GM12878 (cell line): ENCODE results near the gene LEMD2. TPM values are rescaled to one million over a fixed set of nuclear protein-coding genes. Genes with fewer than 3 reads are reported as not detected.

Experiments used
- ATAC-seq: fragments of 200-7000 bp; cut with Tn5 transposase; 3 replicates; pipeline ENCODE4 v1.9.1; 2020; ENCODE audit warnings: mild to moderate bottlenecking, moderate library complexity
- BruUV-seq: library from RNA; stranded (reverse); fragments of 400-500 nt; replicated peaks from 2 replicates; lab custom pipeline; 2021; lab: Mats Ljungman, UMichigan
- CTCF ChIA-PET: fragments of 300-600 bp; sonication (Branson Sonifier 250); formaldehyde crosslinking; extraction: SDS; loops from one replicate; lab custom pipeline; 2021; ENCODE audit warnings: inconsistent platforms; lab: Yijun Ruan, JAX
- POLR2A ChIA-PET: fragments of 350-600 bp; formaldehyde crosslinking; extraction: SDS; loops from one replicate; lab custom pipeline; 2021; ENCODE audit warnings: inconsistent platforms; lab: Charles Lee
- RAD21 ChIA-PET: fragments of 300-600 bp; sonication (Branson Sonifier 250); formaldehyde crosslinking; loops from one replicate; lab custom pipeline; 2023; ENCODE audit warnings: antibody characterized with exemption; ENCODE audit not compliant: unreplicated experiment; lab: Charles Lee
- SMC1A ChIA-PET: fragments of 300-600 bp; sonication (Branson Sonifier 250); formaldehyde crosslinking; loops from one replicate; lab custom pipeline; 2023; ENCODE audit not compliant: unreplicated experiment, uncharacterized antibody; lab: Charles Lee
- DNase-seq: peaks from one replicate; pipeline ENCODE4 v3.0.0-alpha.2; 2011; ENCODE audit warnings: low read depth, low spot score
- FAIRE-seq: peaks from 3 replicates; lab custom pipeline; 2011; peaks lifted over from hg19 to GRCh38; lab: Jason Lieb, UNC
- H2AFZ ChIP-seq: 2 replicates; pipeline ENCODE4 v1.6.0; 2011; ENCODE audit warnings: low read depth, low read length, control low read depth; ENCODE audit not compliant: control insufficient read depth
- H3K27ac ChIP-seq: 2 replicates; pipeline ENCODE4 v1.5.1; 2011; ENCODE audit warnings: control low read depth; ENCODE audit not compliant: control insufficient read depth, insufficient read depth
- H3K27me3 ChIP-seq, 2 experiments: replicated peaks in 1 of 2; 2 replicates each; pipeline versions ENCODE4 v1.6.0 to v1.6.1; 2011; ENCODE audit warnings: low read length in 1 of 2; ENCODE audit not compliant: control insufficient read depth in 2 of 2, insufficient read depth in 2 of 2
- H3K36me3 ChIP-seq, 2 experiments: 2 replicates each; pipeline ENCODE4 v1.5.1; 2011; ENCODE audit warnings: low read length in 1 of 2; ENCODE audit not compliant: control insufficient read depth in 2 of 2, insufficient read depth in 2 of 2
- H3K4me1 ChIP-seq: 2 replicates; pipeline ENCODE4 v1.6.1; 2011; ENCODE audit warnings: mild to moderate bottlenecking, low read length, moderate library complexity, mixed read lengths; ENCODE audit not compliant: control insufficient read depth, insufficient read depth
- H3K4me2 ChIP-seq: 2 replicates; pipeline ENCODE4 v1.6.0; 2011; ENCODE audit warnings: control low read depth; ENCODE audit not compliant: control insufficient read depth, insufficient read depth
- H3K4me3 ChIP-seq: fragments of 200-600 bp; sonication (generic); 2 replicates; pipeline ENCODE4 v1.5.1; 2016
- H3K79me2 ChIP-seq: 2 replicates; pipeline ENCODE4 v1.6.0; 2011; ENCODE audit warnings: low read length; ENCODE audit not compliant: control insufficient read depth, insufficient read depth
- H3K9ac ChIP-seq: 2 replicates; pipeline ENCODE4 v1.8.0; 2011; ENCODE audit warnings: low read length, control low read depth, mixed read lengths; ENCODE audit not compliant: control insufficient read depth, insufficient read depth
- H3K9me3 ChIP-seq: replicated peaks from 3 replicates; pipeline ENCODE4 v1.5.1; 2011; ENCODE audit warnings: mild to moderate bottlenecking, low read length; ENCODE audit not compliant: control insufficient read depth, insufficient read depth
- H4K20me1 ChIP-seq: 2 replicates; pipeline ENCODE4 v1.6.0; 2011; ENCODE audit not compliant: control insufficient read depth, insufficient read depth
- ASH2L ChIP-seq: fragments of 300-600, 200-600 bp; sonication (generic); IDR thresholded peaks from 2 replicates; pipeline ENCODE4 v1.6.1; 2017; ENCODE audit warnings: low read depth, mild to moderate bottlenecking, borderline replicate concordance
- CHD2 ChIP-seq: IDR thresholded peaks from 2 replicates; pipeline ENCODE4 v1.6.1; 2011; ENCODE audit warnings: low read depth, low read length, improper control_type of control experiment, borderline replicate concordance
- WGBS: methylation state at CpG from one replicate; pipeline ENCODE4 v1.1.6; 2016; ENCODE audit warnings: low lambda C conversion rate; ENCODE audit not compliant: insufficient replicate concordance, insufficient coverage; ENCODE audit errors: missing lambda C conversion rate; 5-methylcytosine and 5-hydroxymethylcytosine counted together
- in situ Hi-C: fragments of 300-500 bp; cut with MboI; formaldehyde crosslinking; loops from 9 replicates; pipeline ENCODE4 v1.14.3; 2018; ENCODE audit warnings: mixed read lengths
- intact Hi-C: fragments of 100-400 bp; cut with micrococcal nuclease; formaldehyde crosslinking; loops from one replicate; pipeline ENCODE4 v1.14.2; 2022; ENCODE audit not compliant: unreplicated experiment
- polyA plus RNA-seq, 11 experiments: library from polyadenylated mRNA; depleted of rRNA in 4 of 11; unstranded in 6 of 11; stranded (reverse) in 5 of 11; fragments of >200 nt; fragmentation: Nextera tagmentation in 4 of 11; fragmentation: Illumina TruSeq in 1 of 11; extraction: Ambion mirVana in 4 of 11; extraction: Trizol in 1 of 11; gene quantifications; 1 replicate in 1 of 11; 2 replicates in 10 of 11; pipeline versions ENCODE4 v1.2.1 to v1.2.3, GENCODE V29; 2011 to 2016; ENCODE audit warnings: inconsistent platforms in 2 of 11, missing spikeins in 2 of 11, low read depth in 1 of 11
- total RNA-seq, 4 experiments: library from RNA; depleted of rRNA in 3 of 4; stranded (reverse); fragments of >200 nt in 3 of 4; fragmentation: Illumina TruSeq in 1 of 4; extraction: Trizol in 1 of 4; gene quantifications; 2 replicates each; pipeline versions ENCODE4 v1.2.1 to v1.2.3, GENCODE V29; 2013 to 2021
- TF ChIP-seq, protein P1 (sequence below): fragments of 450-650 bp; IDR thresholded peaks from 2 replicates; pipeline ENCODE4 v1.6.1; 2017; ENCODE audit warnings: borderline replicate concordance
- TF ChIP-seq, protein P2 (sequence below), 3 experiments: IDR thresholded peaks in 2 of 3; conservative IDR thresholded peaks in 1 of 3; 2 replicates each; pipeline ENCODE4 v1.5.1; 2011; ENCODE audit warnings: low read depth in 3 of 3, low read length in 3 of 3, mild to moderate bottlenecking in 3 of 3, control low read depth in 2 of 3, moderate library complexity in 2 of 3, inconsistent platforms in 1 of 3, mixed read lengths in 1 of 3; ENCODE audit not compliant: control insufficient read depth in 2 of 3, insufficient read depth in 1 of 3; ENCODE audit errors: extremely low read depth in 1 of 3

Gene LEMD2
- total and polyA plus RNA-seq, 10 of the 15 experiments (the other 5 are each of a cell fraction or from before 2014, with no cell fraction given) = 0.45 to 47.1 (median 22.8) TPM

DNA sequence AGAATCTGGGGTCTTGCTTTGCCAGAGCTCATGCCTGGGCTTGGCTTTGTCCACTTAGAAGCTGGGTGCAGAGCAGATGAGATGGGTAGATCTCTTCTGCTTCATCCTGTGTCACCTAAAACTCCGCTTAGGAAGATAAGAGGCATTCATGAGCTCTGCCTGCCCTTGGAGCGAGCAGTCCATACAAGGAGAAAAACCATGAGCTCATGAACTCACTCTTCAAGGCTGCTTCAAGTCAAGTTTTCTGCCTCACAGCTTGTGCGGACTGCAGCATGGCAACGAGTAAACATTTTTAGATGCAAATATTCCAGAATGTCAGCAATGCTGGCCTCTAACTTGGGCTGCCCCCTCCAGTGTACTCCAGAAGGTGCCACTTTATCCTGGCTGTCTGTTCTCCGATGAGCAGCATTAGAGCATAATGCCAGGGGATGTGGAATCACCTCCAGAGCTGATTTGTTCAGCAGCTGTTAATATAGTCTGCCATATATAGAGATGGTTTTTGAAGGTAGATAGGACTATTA is 66.8 kb downstream of the LEMD2 start:
- Histone ChIP-seq H3K4me3 (no peak overlapping the region), H3K4me2 (no peak overlapping the region), H3K9me3 (no peaks in the 10 kb centered on the region), H3K9ac (no peak overlapping the region), H3K4me1 (peaks cover 12% of the 10 kb centered on the region), H3K36me3 (no peaks in the 10 kb centered on the region), H3K79me2 (no peaks in the 10 kb centered on the region), H2AFZ (no peak overlapping the region), H4K20me1 (no peaks in the 10 kb centered on the region), H3K27ac (no peak overlapping the region), H3K27me3 (peaks cover 6 to 11% of the 10 kb centered on the region in 2 experiments; a peak in 2 of 4 replicates)
- ChIA-PET POLR2A (interaction anchor here (1.0 kb wide), 1 partner anchor 26 kb away, joined by 6 read pairs; no protein-coding TSS in a partner anchor), RAD21 (no interaction called here), CTCF (interaction anchor here (0.5 to 3.4 kb wide), 4 partner anchors 11 to 629 kb away, joined by 4 to 16 read pairs (median 8); partner anchors contain the start of gene UQCC2), SMC1A (interaction anchor here (1.1 to 1.2 kb wide), 3 partner anchors 11 to 174 kb away, joined by 3 read pairs; partner anchors contain the start of gene UQCC2)
- BruUV-seq = no TSS peak
- 63% methylated on average over 5 of the region's 5 CpGs for WGBS
- no peak for DNase-seq
- TF ChIP-seq CHD2 = no peak
- TF ChIP-seq, protein P1, sequence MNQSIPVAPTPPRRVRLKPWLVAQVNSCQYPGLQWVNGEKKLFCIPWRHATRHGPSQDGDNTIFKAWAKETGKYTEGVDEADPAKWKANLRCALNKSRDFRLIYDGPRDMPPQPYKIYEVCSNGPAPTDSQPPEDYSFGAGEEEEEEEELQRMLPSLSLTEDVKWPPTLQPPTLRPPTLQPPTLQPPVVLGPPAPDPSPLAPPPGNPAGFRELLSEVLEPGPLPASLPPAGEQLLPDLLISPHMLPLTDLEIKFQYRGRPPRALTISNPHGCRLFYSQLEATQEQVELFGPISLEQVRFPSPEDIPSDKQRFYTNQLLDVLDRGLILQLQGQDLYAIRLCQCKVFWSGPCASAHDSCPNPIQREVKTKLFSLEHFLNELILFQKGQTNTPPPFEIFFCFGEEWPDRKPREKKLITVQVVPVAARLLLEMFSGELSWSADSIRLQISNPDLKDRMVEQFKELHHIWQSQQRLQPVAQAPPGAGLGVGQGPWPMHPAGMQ = no peak
- no peak for TF ChIP-seq ASH2L
- TF ChIP-seq, protein P2, sequence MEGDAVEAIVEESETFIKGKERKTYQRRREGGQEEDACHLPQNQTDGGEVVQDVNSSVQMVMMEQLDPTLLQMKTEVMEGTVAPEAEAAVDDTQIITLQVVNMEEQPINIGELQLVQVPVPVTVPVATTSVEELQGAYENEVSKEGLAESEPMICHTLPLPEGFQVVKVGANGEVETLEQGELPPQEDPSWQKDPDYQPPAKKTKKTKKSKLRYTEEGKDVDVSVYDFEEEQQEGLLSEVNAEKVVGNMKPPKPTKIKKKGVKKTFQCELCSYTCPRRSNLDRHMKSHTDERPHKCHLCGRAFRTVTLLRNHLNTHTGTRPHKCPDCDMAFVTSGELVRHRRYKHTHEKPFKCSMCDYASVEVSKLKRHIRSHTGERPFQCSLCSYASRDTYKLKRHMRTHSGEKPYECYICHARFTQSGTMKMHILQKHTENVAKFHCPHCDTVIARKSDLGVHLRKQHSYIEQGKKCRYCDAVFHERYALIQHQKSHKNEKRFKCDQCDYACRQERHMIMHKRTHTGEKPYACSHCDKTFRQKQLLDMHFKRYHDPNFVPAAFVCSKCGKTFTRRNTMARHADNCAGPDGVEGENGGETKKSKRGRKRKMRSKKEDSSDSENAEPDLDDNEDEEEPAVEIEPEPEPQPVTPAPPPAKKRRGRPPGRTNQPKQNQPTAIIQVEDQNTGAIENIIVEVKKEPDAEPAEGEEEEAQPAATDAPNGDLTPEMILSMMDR (IDR thresholded peaks at IDR 0.05 in 2 of 3, conservative IDR thresholded peaks at IDR 0.05 in 1 of 3; ENCODE audit: control insufficient read depth in 2 of 3, extremely low read depth in 1 of 3, insufficient read depth in 1 of 3, low read depth in 3 of 3, low read length in 3 of 3) = no peak
- no peak for ATAC-seq
- FAIRE-seq = no peak
- intact Hi-C loops = no loop called here
- in situ Hi-C loops = no loop called here
